Motor neuron (in vitro differentiated cells): ENCODE measurements around the gene PLOD3. TPM values are rescaled to one million over a fixed set of nuclear protein-coding genes. Genes with fewer than 3 reads are reported as not detected.

ENCODE experiments used
- ATAC-seq, 8 experiments: fragments of 200-7000 bp; cut with Tn5 transposase; replicated peaks in 6 of 8; 2 replicates each; pipeline ENCODE4 v1.8.0; 2021; ENCODE audit warnings: mild to moderate bottlenecking in 8 of 8, moderate library complexity in 8 of 8
- H3K27ac ChIP-seq, 2 donors: fragments of 250-450 bp; sonication (Bioruptor Pico); 2 replicates each; pipeline ENCODE4 v1.9.0; 2021; ENCODE audit warnings: antibody characterized with exemption in 2 of 2, mild to moderate bottlenecking in 2 of 2, moderate library complexity in 1 of 2
- H3K4me1 ChIP-seq, 2 donors: fragments of 250-450 bp; sonication (Bioruptor Pico); replicated peaks in 1 of 2; 2 replicates each; pipeline ENCODE4 v1.6.1; 2021; ENCODE audit warnings: antibody characterized with exemption in 2 of 2, mild to moderate bottlenecking in 2 of 2, moderate library complexity in 1 of 2
- H3K4me3 ChIP-seq, 5 donors: fragments of 250-450 bp; sonication (Bioruptor Pico); 2 replicates each; pipeline ENCODE4 v1.9.0; 2021; ENCODE audit warnings: antibody characterized with exemption in 5 of 5, mild to moderate bottlenecking in 5 of 5, moderate library complexity in 4 of 5
- WGBS, 10 experiments: fragments of 450-650 bp; shearing (Covaris generic); methylation state at CpG; one replicate each; pipeline ENCODE4 v1.0.0; 2022; 5-methylcytosine and 5-hydroxymethylcytosine counted together
- in situ Hi-C, 9 experiments: fragments of 400-800 bp; cut with MboI; loops; one replicate each; pipeline ENCODE4 v1.15.0; 2021; ENCODE audit warnings: low sequenced_read_pairs in 9 of 9, low pct_unique_long_range_greater_than_20kb in 2 of 9; ENCODE audit not compliant: unreplicated experiment in 9 of 9
- total RNA-seq, 8 experiments: library from RNA; unstranded; fragments of 300-600 nt; gene quantifications; 2 replicates each; pipeline versions ENCODE4 v1.2.3 to v1.2.4, GENCODE V29; 2022

Gene PLOD3
- total RNA-seq, 8 experiments from 2014 or later = 10.9 to 97.3 (median 28.1) TPM

GRCh38 chr7:101244375-101245146 lies 27.2 kb upstream of the PLOD3 start, which contains the start of gene FIS1:
TSS of gene FIS1 (minus strand) at chr7:101245081. CDS start at chr7:101245004, 77 bp downstream.
- ATAC-seq = peak; percentile 89 to 97 (median 95)
- peak within 1 kb of the TSS; percentile 68 to 90 (median 83) for H3K4me3 ChIP-seq
- H3K27ac ChIP-seq = peak within 1 kb of the TSS; percentile 91 to 96
- WGBS, 10 experiments = 0 to 3% (median 0%) methylated on average over 2 to 6 of the region's 45 CpGs; no CpG with 5 or more reads in 5 of the 10 experiments
- in situ Hi-C loops = no loop called here
- H3K4me1 ChIP-seq = peaks cover 12% of the 10 kb centered on the region in 2 donors

- Histone ChIP-seq H3K27ac (peak overlapping the region; percentile 91 to 96), H3K4me1 (peaks cover 12% of the 10 kb centered on the region in 2 donors), H3K4me3 (peak overlapping the region; percentile 68 to 90 (median 83))
- peak in 3 of 8 experiments; percentile 1 to 13 (median 6) for ATAC-seq
- in situ Hi-C loops = no loop called here
- WGBS, 10 experiments = 0 to 53% (median 15%) methylated on average over 1 to 14 of the region's 28 CpGs; no CpG with 5 or more reads in 1 of the 10 experiments
Observed at GRCh38 chr7:101243646-101244374, 26.4 kb upstream of the PLOD3 start.

GRCh38 chr7:101241443-101242349 lies 24.3 kb upstream of the PLOD3 start:
- H3K27ac ChIP-seq = no peak overlapping the region
- in situ Hi-C loops = no loop called here
- 82 to 100% (median 93%) methylated on average over 1 to 6 of the region's 16 CpGs; no CpG with 5 or more reads in 2 of the 10 experiments for WGBS, 10 experiments

GRCh38 chr7:101241015-101241363 lies 23.6 kb upstream of the PLOD3 start:
- no peak overlapping the region for H3K4me3 ChIP-seq
- in situ Hi-C loops = no loop called here
- 88 to 95% (median 93%) methylated on average over 4 to 11 of the region's 12 CpGs; no CpG with 5 or more reads in 6 of the 10 experiments for WGBS, 10 experiments
- H3K4me1 ChIP-seq = peaks cover 12% of the 10 kb centered on the region in 2 donors
- no peak overlapping the region for H3K27ac ChIP-seq
- no peak for ATAC-seq

More at GRCh38 chr7:101241443-101242349, 24.3 kb upstream of the PLOD3 start:
- no peak overlapping the region for H3K4me3 ChIP-seq
- H3K4me1 ChIP-seq = peaks cover 12% of the 10 kb centered on the region in 2 donors
- ATAC-seq = no peak

- 90 to 100% (median 93%) methylated on average over 2 to 14 of the region's 32 CpGs; no CpG with 5 or more reads in 6 of the 10 experiments for WGBS, 10 experiments
- no peak for ATAC-seq
- Histone ChIP-seq H3K4me1 (peaks cover 8% of the 10 kb centered on the region in 2 donors), H3K27ac (no peak overlapping the region), H3K4me3 (no peak overlapping the region)
- in situ Hi-C loops = no loop called here
Observed at GRCh38 chr7:101240226-101241014, 23.0 kb upstream of the PLOD3 start.

- Histone ChIP-seq H3K4me3 (no peak overlapping the region), H3K27ac (no peak overlapping the region), H3K4me1 (peaks cover 6 to 7% of the 10 kb centered on the region in 2 donors)
- no peak for ATAC-seq
- 94 to 100% methylated on average over 2 to 3 of the region's 9 CpGs; no CpG with 5 or more reads in 8 of the 10 experiments for WGBS, 10 experiments
- in situ Hi-C loops = no loop called here
Observed at GRCh38 chr7:101239951-101240220, 22.5 kb upstream of the PLOD3 start.

GRCh38 chr7:101239191-101239950 lies 22.0 kb upstream of the PLOD3 start:
- H3K4me3 ChIP-seq = no peak overlapping the region
- no peak for ATAC-seq
- no peak overlapping the region for H3K27ac ChIP-seq
- in situ Hi-C loops = no loop called here
- 92% methylated on average over 2 of the region's 27 CpGs; no CpG with 5 or more reads in 9 of the 10 experiments for WGBS, 10 experiments
- peaks cover 6 to 7% of the 10 kb centered on the region in 2 donors for H3K4me1 ChIP-seq

- WGBS, 10 experiments = 71 to 91% (median 84%) methylated on average over 3 to 9 of the region's 28 CpGs; no CpG with 5 or more reads in 7 of the 10 experiments
- ATAC-seq = peak in 4 of 8 experiments; percentile 2 to 19 (median 8)
- no peak overlapping the region for H3K27ac ChIP-seq
- in situ Hi-C loops = no loop called here
- H3K4me3 ChIP-seq = no peak overlapping the region
- peaks cover 3 to 4% of the 10 kb centered on the region in 2 donors for H3K4me1 ChIP-seq
Observed at GRCh38 chr7:101238226-101239182, 21.1 kb upstream of the PLOD3 start.

GRCh38 chr7:101237206-101238067 lies 20.1 kb upstream of the PLOD3 start, which contains the start of gene CLDN15:
TSS of gene CLDN15 (minus strand) at chr7:101237802. CDS start at chr7:101237581, 221 bp downstream.
- in situ Hi-C loops = no loop called here
- 77% methylated on average over 5 of the region's 31 CpGs; no CpG with 5 or more reads in 9 of the 10 experiments for WGBS, 10 experiments
- H3K4me1 ChIP-seq = no peaks in the 10 kb centered on the region
- peak; percentile 14 to 82 (median 63) for ATAC-seq
- no peak within 1 kb of the TSS for H3K27ac ChIP-seq
- no peak within 1 kb of the TSS for H3K4me3 ChIP-seq

- WGBS, 10 experiments = 90 to 100% methylated on average over 2 to 3 of the region's 21 CpGs; no CpG with 5 or more reads in 8 of the 10 experiments
- no peak overlapping the region for H3K4me3 ChIP-seq
- in situ Hi-C loops = no loop called here
- H3K4me1 ChIP-seq = peaks cover 0 to 3% of the 10 kb centered on the region in 2 donors
- H3K27ac ChIP-seq = no peak overlapping the region
- no peak for ATAC-seq
Observed at GRCh38 chr7:101236292-101236835, 19.0 kb upstream of the PLOD3 start.
